IMR-90 (cell line): Measurements from ENCODE around the gene ZYG11A.

Experiments used
- CTCF ChIP-seq: conservative IDR thresholded peaks from 2 replicates; pipeline ENCODE4 v1.5.1; 2012; ENCODE audit warnings: mild to moderate bottlenecking, low read depth, low read length, improper control_type of control experiment
- MAZ ChIP-seq: IDR thresholded peaks from 2 replicates; pipeline ENCODE4 v1.6.1; 2012; ENCODE audit warnings: low read depth, mild to moderate bottlenecking, low read length, improper control_type of control experiment, moderate library complexity, borderline replicate concordance
- POLR2A ChIP-seq: IDR thresholded peaks from 2 replicates; pipeline ENCODE4 v1.6.1; 2012; ENCODE audit warnings: mild to moderate bottlenecking, low read depth, low read length
- RAD21 ChIP-seq: IDR thresholded peaks from 2 replicates; pipeline ENCODE4 v1.6.1; 2012; ENCODE audit warnings: low read length, improper control_type of control experiment
- SMC3 ChIP-seq: fragments of 150-350 bp; IDR thresholded peaks from 2 replicates; pipeline ENCODE4 v1.6.1; 2016; ENCODE audit warnings: low read depth, mild to moderate bottlenecking, antibody characterized with exemption, low read length, moderate library complexity
- USF2 ChIP-seq: fragments of 150-350 bp; IDR thresholded peaks from 2 replicates; pipeline ENCODE4 v1.6.1; 2017; ENCODE audit warnings: mild to moderate bottlenecking, antibody characterized with exemption, low read length, low read depth

- TF ChIP-seq MAZ (no peak), CTCF (no peak), POLR2A (no peak), USF2 (no peak), SMC3 (no peak), RAD21 (no peak)
These were observed 34.3 kb downstream of the ZYG11A start for GRCh38 chr1:52876843-52877242.
